ENCODE results near the gene PKD1L1.

DNA sequence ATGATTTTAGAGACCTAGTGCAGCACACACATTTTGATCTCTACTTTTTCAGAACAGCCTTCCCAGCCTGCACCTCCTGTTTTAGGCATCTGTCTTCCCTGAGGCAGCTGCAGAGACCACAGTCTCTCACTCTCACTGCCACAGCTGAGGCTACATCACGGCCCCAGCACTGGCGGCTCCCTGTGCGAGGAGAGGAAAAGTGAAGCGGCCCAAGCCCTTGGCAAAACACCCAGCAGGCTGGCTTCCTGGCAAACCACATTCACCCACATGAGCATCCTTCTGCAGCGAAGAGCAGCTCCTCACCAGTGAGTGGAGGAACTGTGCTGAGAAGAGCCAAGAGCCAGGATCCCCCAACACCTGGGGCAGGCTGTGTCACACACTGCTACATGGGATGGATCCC, 17.2 kb upstream of the PKD1L1 start:
- TF ChIP-seq CTCF (IDR thresholded peaks at IDR 0.05): no peak
- TF ChIP-seq POLR2AphosphoS5 (IDR thresholded peaks at IDR 0.05): no peak
- no peak for TF ChIP-seq POLR2A (IDR thresholded peaks at IDR 0.05)
- TF ChIP-seq EP300 (IDR thresholded peaks at IDR 0.05): no peak
